ENCODE data around the gene RPL26.
"Not testable (repeated sequence)": the region's sequence is repeated elsewhere in the genome, so short reads cannot be mapped to it uniquely, and the experiment has no call there.

Gene RPL26

DNA sequence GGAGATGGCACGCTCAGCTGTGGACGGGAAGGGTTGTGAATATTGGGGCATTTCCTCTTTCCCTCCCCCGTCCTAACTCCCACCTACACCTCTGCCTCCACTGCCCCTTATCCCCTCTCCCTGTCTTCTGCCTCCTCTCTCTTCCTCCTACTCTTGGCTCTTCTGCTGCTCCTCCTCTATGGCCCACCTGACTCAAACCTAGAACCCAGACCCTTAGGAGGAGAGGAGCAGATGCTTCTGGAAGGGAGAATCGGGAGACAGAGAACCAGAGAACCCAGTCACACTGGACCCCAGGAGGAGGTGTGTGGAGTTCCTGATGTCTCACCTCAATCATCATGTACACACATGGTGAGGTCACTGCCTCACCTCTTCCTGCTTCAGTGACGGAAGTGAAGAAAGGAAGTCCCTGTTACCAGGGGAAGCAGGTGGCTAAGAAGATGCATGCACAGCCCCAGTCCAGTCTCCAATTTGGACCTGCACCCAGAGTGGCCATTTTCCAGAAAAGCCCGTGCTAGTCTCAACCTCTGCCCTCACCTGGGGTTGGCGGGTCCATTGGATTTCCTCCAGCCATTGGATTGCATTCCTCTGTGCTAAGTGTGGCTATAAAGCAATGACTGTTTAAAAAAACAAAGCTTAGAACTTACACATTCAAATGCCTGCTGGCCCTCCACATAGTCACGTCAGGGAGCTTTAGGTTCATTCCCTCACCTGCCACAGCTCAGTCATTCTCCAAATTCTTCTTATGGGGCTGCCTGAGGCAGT lies 10.7 kb upstream of the RPL26 start:
- no peak for DNase-seq

DNA sequence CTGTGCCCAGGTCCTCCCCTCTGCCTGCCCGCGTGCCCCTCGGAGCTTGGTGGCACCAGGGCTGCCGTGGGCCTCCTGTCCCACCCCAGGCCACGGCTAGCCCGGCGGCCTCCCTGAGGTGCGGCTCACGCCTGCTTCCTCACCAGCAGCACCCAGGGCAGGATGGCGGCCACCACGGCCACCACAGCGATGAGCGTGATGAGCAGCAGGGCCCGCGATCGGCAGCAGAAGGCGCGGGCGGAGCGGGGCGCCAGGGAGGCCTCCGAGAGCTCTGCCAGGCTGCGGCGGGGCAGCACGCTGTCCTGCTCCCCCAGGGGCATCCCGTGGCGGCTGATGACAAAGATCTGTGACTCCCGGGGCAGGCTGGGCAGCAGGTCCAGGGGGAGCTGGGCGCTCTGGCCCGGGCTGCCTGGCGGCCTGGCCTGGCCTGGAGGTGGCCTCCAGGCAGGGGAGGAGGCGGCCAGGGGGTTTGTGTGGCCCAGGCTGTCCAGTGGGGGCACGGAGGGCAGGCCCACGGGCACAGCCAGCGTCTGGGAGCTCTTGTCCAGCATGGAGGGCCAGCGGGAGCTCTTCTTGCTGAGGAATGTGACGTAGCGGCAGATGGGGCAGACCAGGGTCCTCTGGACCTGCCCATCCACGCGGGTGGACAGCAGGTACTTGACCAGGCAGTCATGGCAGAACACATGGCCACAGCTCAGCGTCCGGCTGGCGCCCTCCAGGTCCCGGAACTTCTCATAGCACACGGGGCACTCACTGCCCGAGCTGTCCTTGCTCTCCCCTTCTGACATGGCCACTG lies 9.9 kb upstream of the RPL26 start:
- DNase-seq: no peak

DNA sequence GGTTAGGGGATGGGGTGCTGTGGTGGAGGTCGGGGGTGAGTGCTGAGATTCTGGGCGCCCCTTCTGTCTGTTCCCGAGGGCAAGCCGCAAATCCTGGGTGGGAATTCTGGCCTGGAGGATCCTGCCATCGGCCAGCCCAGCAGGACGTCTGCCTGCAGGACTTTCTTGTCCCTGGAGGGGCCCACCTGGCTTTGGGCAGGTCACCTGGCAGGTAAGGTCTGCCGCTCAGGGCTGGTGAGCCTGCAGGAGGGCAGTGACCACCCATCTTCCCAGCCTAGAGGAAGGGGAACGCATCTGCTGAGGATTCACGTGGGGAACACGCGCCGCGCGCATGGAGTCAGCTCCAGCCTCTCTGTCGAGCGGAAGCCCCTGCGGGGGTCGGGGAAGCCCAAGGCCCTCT lies 9.3 kb upstream of the RPL26 start:
- no peak for DNase-seq

DNA sequence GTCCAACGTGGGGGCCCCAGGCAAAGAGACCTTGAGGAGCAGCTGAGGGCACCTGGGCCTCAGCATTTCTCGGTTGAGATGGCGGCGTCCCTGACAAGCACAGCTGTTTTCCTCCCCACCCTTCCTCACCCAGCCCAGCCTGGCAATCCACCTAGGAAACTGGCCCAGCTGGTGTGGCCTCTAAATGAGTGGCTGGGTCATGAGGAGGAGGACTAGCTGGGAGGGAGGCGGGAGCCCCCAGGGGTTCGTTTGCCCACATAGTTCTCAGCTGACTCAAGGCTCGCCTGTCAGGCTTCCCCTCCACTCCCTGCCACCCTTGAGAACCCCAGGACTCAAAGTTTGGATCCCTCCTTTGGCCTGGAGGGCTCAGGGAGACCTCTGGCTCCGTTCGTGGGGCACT lies 8.7 kb upstream of the RPL26 start:
- no peak for DNase-seq

DNA sequence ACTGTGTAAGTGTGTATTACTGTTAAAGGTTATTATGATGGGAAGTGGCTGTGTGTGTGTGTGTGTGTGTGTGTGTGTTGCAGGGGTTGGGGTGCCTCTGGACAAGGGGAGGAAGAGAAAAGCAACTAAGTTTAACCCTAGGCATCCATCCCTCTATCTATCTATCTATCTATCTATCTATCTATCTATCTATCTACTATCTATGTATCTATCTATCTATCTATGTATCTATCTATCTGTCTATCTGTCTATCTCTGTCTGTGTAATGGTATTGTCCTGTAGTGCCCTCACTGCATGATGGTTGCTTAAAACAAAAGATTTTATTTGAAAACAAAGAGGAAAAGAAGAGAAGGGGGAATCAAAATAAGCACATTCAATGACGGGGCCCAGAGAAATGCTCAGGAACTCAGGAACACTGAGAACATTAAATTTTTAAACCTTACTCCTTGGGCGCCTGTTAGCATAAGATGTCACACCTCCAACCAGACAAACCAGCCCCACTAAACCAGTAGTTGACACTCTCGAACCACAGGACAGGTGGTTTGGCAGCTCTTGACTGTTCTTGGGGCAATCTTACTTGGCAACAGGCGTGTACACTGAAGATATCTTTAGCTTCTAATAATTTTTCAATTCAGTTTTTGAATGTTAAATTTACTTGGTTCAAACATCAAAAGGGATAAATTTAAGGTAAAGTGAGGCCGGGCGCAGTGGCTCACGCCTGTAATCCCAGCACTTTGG lies 5.1 kb upstream of the RPL26 start:
- DNase-seq: no peak

DNA sequence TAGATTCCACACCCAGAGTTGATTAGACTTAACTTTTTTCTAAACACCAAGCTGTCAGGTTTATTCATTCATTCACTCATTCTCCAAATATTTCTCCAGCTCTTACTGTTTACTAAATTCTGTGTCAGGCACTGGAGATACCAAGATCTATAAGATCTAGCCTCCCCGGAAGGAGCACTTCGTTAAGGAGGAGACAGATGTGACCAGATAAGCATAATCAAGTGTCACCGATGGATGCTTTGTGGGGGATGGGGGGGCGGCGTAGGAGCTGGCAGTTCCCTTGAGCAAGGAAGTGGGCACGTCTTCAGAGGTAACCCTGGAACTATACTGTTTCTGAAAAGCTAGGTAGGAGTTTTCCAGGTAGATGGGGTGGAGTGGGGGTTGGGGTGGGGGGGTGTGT lies 3.8 kb upstream of the RPL26 start:
- DNase-seq: peak; percentile 66

DNA sequence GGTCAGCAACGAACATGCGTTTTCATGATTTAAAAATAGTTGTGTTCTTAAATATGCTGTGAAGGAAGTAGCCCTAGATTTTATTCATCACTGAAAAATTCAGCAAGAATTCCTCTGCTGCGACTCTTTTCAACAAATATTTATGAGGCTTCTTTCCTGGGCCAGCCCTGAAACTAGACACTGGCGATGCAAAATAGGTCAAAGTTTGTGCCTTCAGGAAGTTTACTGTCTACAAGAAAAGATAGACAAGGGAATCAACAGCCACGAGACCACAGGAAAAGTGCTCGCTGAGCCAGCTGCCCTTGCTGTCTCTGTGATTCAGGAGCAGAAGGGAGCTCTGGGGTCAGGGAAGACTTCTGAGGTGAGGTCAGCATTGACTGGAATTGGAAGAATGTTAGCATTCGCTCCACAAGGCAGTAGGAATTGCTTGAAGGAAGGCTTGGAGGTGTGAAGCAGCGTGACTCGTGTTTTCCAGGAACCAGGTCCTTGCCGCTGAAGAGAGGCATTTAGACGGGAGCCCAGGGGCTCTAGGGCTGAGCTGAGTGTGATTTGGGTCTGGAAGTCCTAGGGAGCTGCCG lies 1.9 kb upstream of the RPL26 start:
- no peak for DNase-seq

DNA sequence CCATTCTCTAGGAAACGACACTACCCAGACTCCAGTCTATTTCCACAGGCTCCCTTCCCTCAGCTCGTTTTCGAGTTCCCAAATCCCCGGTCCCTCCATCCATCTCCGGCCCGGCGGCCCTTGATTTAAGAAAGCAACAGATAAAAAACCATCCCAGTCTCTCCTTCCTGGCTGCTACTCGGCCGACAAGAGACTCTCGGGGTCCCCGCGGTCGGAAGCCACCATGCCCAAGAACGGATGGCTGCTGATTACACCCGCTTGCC lies 182 bp downstream of the RPL26 start:
- DNase-seq: no peak

DNA sequence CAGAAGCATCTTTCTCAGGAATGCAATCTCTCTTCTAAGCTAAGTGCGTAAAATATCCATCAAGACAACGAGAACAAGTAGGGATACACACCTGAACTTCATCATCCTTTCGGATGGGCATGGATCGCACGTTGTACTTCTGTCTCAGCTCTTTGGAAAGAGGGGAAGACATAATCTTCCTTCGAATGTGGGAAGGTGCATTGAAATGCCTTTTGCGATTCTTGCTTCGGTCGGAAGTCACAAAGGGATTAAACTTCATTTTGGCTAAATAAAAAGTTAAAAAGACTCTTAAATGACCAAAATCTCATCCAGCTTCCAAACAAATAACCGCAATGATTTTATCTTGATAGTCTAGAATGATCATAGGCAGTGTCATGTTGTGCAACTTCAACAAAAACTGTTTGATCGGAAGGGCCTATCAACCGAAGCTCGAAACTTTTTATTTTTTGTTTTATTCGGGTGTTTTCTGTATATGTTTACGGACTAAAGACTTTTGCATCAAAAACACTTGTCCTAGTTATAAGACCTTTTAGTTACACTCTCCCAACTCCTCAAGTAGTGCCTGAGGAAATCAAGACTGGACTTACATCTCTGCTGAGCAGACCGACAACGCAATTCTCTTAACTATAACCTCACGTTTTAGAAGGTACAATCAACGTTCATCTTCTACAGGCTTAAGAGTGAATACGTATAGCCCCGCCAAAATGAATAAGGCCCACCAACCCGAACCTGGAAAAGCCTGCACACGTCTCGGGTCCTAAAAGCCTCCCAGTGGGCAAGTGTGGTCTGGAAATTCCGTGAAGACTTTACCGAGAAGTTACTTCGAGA lies 727 bp downstream of the RPL26 start:
- peak; percentile 76 for DNase-seq

DNA sequence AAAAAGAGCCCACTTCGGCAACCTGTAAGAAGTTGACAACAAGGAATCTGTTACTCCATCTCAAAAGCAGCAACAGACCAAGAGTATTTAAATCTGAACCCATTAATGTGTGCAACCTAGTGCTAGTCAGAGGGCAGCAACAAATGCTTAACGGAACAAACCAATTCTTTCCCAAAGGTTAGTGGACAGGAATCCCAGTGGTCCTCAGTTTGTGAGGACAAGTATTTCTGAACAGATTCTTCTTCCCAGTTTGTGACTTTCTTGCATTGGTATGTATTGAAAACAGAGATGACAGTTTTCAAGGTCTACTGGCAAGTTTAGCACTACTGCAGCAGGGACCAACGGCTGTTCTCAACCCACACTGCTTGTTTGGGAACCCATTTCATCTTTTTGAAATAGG lies 2.9 kb downstream of the RPL26 start:
- DNase-seq: no peak

DNA sequence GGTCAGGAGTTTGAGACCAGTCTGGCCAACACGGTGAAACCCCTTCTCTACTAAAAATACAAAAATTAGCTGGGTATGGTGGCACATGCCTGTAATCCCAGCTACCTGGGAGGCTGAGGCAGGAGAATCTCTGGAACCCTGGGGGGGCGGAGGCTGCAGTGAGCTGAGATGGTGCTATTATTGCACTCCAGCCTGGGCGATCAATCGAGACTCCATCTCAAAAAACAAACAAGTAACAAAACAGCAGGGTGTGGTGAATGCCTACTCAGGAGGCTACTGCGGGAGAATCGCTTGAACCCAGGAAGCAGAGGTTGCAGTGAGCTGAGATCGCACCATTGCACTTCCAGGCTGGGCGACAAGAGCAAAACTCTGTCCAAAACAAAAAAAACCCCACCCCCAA lies 4.9 kb downstream of the RPL26 start:
- not testable (repeated sequence) for DNase-seq

DNA sequence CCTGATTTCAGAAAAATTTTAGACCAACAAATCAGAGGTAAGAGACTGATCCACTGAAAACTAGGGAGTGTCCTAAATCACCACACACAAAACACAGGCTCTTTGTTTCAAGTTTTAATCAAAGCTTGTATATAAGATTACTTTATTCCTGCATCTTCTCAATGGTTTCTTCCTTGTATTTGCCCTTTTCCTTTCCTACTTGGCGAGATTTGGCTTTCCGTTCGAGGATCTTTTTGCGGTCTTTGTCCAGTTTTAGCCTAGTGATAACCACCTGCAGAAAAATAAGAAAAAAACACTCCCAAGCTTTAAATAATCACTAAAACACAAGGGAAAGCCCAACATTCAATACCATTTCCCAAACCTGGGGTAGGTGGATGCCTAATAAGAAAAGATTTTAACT lies 5.6 kb downstream of the RPL26 start:
- DNase-seq: no peak

DNA sequence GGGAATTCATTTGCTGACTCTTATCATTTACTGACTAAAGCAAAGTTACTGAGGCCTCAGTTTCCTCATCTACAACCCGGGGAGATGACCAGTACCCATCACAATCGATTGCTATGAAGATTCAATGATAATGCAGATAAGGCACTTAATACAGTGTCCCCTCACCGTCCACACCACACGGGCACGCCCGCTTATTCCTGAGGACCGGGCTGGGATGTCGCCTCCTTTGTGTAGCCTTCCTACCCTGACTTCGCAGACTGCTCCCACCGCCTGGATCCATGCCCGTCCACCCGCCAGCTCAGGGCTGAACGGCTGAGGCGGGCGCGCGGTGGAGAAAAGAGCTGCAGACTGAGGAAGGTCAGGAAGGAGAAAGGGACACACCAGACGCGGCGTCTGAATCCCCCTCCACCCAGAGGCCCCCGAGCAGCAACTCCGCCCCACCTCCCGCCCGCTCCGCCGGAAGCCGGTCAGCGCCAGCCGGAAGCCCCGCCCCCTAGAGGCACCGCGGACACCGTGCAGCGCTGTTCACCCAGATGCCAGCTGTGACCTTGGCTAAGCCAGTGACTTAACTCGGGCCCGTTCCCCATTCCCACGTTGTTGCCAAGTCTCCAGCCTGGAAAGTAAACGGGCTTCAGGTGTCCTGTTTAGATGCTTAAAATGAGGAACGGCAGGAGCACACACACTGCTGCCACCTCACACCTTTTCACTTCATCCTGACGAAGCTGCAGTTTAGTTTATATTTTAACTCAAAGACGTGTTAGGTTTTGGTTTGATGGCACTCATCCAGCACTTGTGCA lies 6.5 kb downstream of the RPL26 start, which contains the start of gene KRABD2:
Gene KRABD2, minus strand, starts transcription at position 434 of the 797 bp plus-strand sequence.
- DNase-seq: peak; percentile 99

DNA sequence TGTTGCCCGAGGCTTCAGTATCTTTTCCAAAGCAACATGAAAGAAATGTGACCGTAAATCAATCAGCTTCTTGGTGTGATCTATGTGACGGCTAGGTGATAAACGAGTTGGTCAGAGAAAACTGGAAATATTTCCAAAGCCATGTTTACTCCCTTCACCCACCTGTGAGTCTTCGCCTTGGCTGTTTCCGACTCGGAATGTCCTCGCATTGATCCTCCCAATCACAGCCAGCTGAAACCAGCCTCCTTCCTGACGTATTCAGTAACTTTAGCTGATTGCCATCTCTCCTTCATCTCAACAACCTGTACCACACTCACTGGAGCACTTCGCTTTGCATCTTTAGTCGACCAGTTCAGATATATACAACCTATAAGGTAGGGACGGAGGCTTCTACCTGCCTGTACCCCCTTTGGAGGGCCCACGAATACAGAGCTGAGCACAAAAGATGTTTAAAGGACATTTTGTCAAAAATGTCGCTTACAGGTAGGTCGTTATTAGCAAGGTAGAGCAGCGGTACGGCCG lies 7.2 kb downstream of the RPL26 start:
- peak; percentile 69 for DNase-seq

DNA sequence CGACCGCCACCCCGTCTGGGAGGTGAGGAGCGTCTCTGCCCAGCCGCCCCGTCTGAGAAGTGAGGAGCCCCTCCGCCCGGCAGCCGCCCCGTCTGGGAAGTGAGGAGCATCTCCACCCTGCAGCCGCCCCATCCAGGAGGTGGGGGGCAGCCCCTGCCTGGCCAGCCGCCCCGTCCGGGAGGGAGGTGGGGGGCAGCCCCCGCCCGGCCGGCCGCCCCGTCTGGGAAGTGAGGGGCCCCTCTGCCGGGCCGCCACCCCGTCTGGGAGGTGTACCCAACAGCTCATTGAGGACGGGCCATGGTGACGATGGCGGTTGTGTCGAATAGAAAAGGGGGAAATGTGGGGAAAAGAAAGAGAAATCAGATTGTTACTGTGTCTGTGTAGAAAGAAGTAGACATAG lies 9.1 kb downstream of the RPL26 start:
- not testable (repeated sequence) for DNase-seq

DNA sequence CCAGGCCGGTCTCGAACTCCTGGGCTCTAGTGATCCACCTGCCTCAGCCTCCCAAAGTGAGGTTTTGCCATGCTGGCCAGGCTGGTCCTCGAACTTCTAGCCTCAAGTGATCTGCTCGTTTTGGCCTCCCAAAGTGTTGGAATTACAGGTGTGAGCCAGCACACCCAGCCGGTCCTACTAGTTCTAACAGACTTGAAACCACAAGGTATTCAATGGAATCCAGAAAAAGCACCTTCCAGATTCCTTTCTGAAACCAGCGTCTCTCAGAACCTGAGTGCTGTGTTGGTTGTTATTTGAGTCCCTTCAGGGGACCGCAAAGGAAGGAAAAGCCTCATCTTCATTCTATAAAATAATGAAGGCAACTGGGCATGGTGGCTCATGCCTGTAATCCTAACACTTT lies 10.6 kb downstream of the RPL26 start:
- peak; percentile 24 for DNase-seq

DNA sequence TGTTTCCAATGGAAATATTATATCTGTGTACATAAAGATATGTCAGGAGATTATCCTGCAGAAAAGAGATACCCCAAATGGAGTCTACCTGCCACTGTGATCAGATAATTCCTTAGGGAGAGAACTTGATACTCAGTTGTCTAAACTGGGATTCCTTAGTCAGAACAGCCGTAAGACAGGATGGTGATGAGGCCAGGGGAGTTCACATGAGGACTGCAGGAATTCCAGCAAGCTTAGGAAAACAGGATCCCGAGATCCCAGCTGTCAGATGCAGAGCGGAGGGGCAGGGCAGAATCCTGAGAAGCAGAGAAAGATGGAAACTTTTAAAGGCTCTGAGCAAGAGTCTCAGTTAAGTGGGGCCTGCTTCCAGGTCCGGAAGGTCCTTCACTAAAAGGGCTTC lies 11.2 kb downstream of the RPL26 start:
- peak; percentile 88 for DNase-seq

DNA sequence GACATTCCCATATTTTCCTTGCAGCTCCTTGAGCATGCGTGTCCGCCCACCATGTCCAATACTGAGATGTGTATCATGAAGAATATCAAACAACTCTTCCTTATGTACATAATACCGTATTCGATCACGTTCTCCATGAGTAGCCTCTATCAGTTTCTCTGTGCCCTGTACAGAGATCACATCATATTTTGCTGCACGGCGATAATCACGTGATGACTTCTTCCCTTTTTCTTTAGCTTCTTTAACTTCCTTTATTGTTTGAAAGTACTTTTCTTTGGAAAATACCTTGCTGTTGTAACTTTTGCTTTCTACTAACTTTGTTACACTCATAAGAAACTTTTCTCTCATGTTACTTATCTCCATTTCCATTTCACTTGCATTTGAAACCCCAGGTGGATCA lies 13.0 kb downstream of the RPL26 start:
- DNase-seq: no peak

DNA sequence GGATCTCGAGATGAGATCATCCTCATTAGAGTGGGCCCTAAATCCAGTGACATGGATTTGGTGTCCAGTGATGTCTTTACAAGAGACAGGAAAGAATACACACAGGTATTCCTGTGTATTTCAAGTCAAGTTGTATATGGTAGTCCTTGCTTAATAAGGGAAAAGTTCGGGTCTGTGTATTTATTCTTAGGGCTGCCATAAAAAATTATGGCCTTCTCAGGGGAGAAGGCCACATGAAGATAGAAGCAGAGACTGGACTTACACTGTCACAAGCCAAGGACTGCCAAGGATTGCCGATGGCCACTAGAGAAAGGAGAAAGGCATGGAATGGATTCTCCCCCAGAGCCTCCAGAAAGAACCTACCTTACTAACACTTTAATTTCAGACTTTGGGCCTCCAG lies 14.8 kb downstream of the RPL26 start:
- DNase-seq: no peak

DNA sequence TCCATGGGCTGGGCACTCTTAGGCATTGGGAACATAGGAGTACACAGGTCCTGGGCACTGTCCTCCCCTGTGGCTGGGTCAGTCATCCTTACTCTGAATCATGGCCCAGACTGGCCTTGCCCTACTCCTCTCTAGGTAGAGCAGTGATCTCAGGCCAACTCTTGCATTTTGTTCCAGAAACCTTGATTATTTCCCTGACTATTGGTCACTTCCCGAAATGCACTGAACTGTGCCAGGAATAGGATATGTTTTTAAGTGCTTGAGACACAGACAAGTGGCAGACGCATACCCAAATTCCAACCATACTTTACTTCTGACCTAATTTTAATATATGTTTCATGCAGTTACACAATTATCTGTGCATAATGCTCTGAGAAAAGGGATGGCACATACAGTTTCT lies 16.8 kb downstream of the RPL26 start:
- no peak for DNase-seq

DNA sequence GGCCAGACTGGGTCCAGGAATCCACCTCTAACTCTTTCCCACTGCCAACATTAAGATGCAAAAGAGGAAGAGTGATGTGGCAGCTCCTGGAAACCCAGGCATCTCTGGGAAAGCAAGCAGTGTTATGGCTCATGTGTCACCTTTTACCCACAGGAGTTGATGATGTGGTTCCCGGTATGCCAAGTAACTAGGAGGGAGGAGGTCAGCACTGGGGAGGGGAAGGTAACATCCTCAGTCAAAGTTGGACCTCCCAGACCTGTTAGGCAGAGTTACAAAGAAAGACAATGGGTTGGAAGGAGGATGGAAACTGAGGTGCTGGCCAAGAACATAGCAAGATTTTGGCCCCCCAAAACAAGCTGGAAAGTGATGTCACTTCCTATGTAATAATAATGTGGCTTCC lies 17.9 kb downstream of the RPL26 start:
- no peak for DNase-seq

Data from NCI-H82 (cell line).